ENCODE results near the gene NEK7. TPM values are rescaled to one million over a fixed set of nuclear protein-coding genes. Genes with fewer than 3 reads are reported as not detected.

The NEK7 gene
- total RNA-seq, 1 donor from 2014 or later, result 98.1 TPM

GRCh38 chr1:198228925-198229324 is 72.1 kb downstream of the NEK7 start:
- no peak overlapping the region for H3K27ac ChIP-seq

GRCh38 chr1:198231779-198232178 is 75.0 kb downstream of the NEK7 start:
- no peak for TF ChIP-seq CTCF (IDR thresholded peaks at IDR 0.05)

More at GRCh38 chr1:198228925-198229324, 72.1 kb downstream of the NEK7 start:
- Histone ChIP-seq H3K4me1 (peaks cover 11% of the 10 kb centered on the region), H3K9me3 (no peaks in the 10 kb centered on the region), H3K27me3 (ENCODE audit: low read depth) (no peaks in the 10 kb centered on the region), H3K4me3 (no peak overlapping the region), H3K36me3 (no peaks in the 10 kb centered on the region)
- intact Hi-C loops (cut with DNase I), result no loop called here
- no peak for TF ChIP-seq CTCF (IDR thresholded peaks at IDR 0.05)
- DNase-seq (no peak), ATAC-seq (no peak)

GRCh38 chr1:198232378-198232777 is 75.6 kb downstream of the NEK7 start:
- TF ChIP-seq CTCF (IDR thresholded peaks at IDR 0.05), result no peak
- H3K27ac ChIP-seq, result no peak overlapping the region
- ATAC-seq (no peak), DNase-seq (no peak)
- H3K27me3 ChIP-seq (ENCODE audit: low read depth), result no peaks in the 10 kb centered on the region
- no peak overlapping the region for H3K4me3 ChIP-seq
- H3K36me3 ChIP-seq, result no peaks in the 10 kb centered on the region
- intact Hi-C loops (cut with DNase I), result no loop called here
- no peaks in the 10 kb centered on the region for H3K9me3 ChIP-seq
- H3K4me1 ChIP-seq, result peaks cover 24% of the 10 kb centered on the region

More at GRCh38 chr1:198231779-198232178, 75.0 kb downstream of the NEK7 start:
- intact Hi-C loops (cut with DNase I), result no loop called here
- DNase-seq (no peak), ATAC-seq (no peak)
- Histone ChIP-seq H3K27me3 (ENCODE audit: low read depth) (no peaks in the 10 kb centered on the region), H3K4me3 (no peak overlapping the region), H3K27ac (no peak overlapping the region), H3K4me1 (peaks cover 24% of the 10 kb centered on the region), H3K36me3 (no peaks in the 10 kb centered on the region), H3K9me3 (no peaks in the 10 kb centered on the region)

GRCh38 chr1:198232940-198233675 is 76.3 kb downstream of the NEK7 start:
- peaks cover 24% of the 10 kb centered on the region for H3K4me1 ChIP-seq
- TF ChIP-seq CTCF (IDR thresholded peaks at IDR 0.05), result no peak
- no peak overlapping the region for H3K4me3 ChIP-seq
- H3K9me3 ChIP-seq, result no peaks in the 10 kb centered on the region
- ATAC-seq (no peak), DNase-seq (no peak)
- intact Hi-C loops (cut with DNase I), result no loop called here
- H3K27ac ChIP-seq, result no peak overlapping the region
- no peaks in the 10 kb centered on the region for H3K36me3 ChIP-seq
- H3K27me3 ChIP-seq (ENCODE audit: low read depth), result no peaks in the 10 kb centered on the region

- intact Hi-C loops (cut with DNase I), result no loop called here
- no peaks in the 10 kb centered on the region for H3K36me3 ChIP-seq
- no peaks in the 10 kb centered on the region for H3K9me3 ChIP-seq
- ATAC-seq, result peak in 1 of 2 donors; percentile 41
- peak overlapping the region; percentile 12 for H3K4me3 ChIP-seq
- H3K4me1 ChIP-seq, result peaks cover 28% of the 10 kb centered on the region
- no peak for TF ChIP-seq CTCF (IDR thresholded peaks at IDR 0.05)
- H3K27ac ChIP-seq, result no peak overlapping the region
- H3K27me3 ChIP-seq (ENCODE audit: low read depth), result no peaks in the 10 kb centered on the region
- DNase-seq, result no peak
These were observed 77.9 kb downstream of the NEK7 start for GRCh38 chr1:198234520-198235251.

All from lower lobe of right lung (tissue), 2 donors.